Muscle of leg (tissue), 11 donors: ENCODE data around the gene CDH3. TPM values are rescaled to one million over a fixed set of nuclear protein-coding genes. Genes with fewer than 3 reads are reported as not detected.

Experiments used
- DNase-seq: peaks from one replicate; pipeline ENCODE4 v3.0.0; 2013
- H3K27ac ChIP-seq: one replicate; pipeline ENCODE4 v1.5.1; 2013; ENCODE audit warnings: mild to moderate bottlenecking, low read length, control low read depth
- H3K27me3 ChIP-seq: one replicate; pipeline ENCODE4 v1.6.1; 2013; ENCODE audit warnings: low read length; ENCODE audit not compliant: control insufficient read depth, insufficient read depth
- H3K36me3 ChIP-seq: one replicate; pipeline ENCODE4 v1.6.1; 2013; ENCODE audit warnings: low read length; ENCODE audit not compliant: control insufficient read depth, insufficient read depth
- H3K4me1 ChIP-seq: one replicate; pipeline ENCODE4 v1.6.1; 2013; ENCODE audit warnings: low read length; ENCODE audit not compliant: control insufficient read depth, insufficient read depth
- H3K4me3 ChIP-seq: one replicate; pipeline ENCODE4 v1.5.1; 2013; ENCODE audit warnings: low read length, control low read depth
- H3K9me3 ChIP-seq: replicated peaks from 2 replicates; pipeline ENCODE4 v1.6.1; 2013; ENCODE audit warnings: low read depth, low read length; ENCODE audit not compliant: control insufficient read depth
- WGBS: methylation state at CpG from one replicate; pipeline ENCODE4 v1.1.5; 2013; ENCODE audit warnings: missing lambda C conversion rate; ENCODE audit not compliant: insufficient coverage; 5-methylcytosine and 5-hydroxymethylcytosine counted together
- polyA plus RNA-seq, 8 donors: library from polyadenylated mRNA; unstranded; fragments of 120-200 nt; gene quantifications; one replicate each; pipeline versions ENCODE4 v1.2.1 to v1.2.3, GENCODE V29; 2013; ENCODE audit warnings: inconsistent platforms in 1 of 8, low replicate concordance in 1 of 8; ENCODE audit not compliant: insufficient read length in 8 of 8, insufficient read depth in 1 of 8
- total RNA-seq: library from RNA; stranded (reverse); fragments of 120-200 nt; gene quantifications from one replicate; pipeline ENCODE4 v1.2.4, GENCODE V29; 2013

CDH3 gene
- total and polyA plus RNA-seq, 9 donors = 0.23 to 12.7 (median 0.50) TPM

DNA sequence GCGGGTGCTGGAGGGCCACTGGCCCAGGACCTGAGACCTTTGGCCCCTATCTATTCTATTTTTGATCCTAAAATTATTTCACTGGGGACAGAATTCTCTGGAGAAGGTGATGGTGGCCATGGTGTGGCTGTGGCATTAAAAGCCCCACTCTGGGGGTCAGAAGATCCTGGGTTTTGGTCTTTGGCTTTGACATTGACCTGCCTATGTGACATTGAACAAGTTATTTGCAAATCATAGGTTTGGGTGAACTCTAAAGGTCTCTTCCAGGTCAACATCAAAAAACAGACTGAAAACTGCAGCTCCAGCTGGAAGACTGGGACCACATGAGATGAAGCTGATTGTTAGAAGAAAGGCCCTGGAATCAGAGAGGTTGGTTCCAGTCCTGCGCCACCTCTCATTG lies 89.7 kb downstream of the CDH3 start:
- H3K36me3 ChIP-seq = no peaks in the 10 kb centered on the region
- peaks cover 16% of the 10 kb centered on the region for H3K4me1 ChIP-seq
- DNase-seq = no peak
- H3K9me3 ChIP-seq = no peaks in the 10 kb centered on the region
- peaks cover 61% of the 10 kb centered on the region for H3K27me3 ChIP-seq
- no CpG with 5 or more reads among the region's 2 CpGs for WGBS
- H3K27ac ChIP-seq = no peak overlapping the region
- no peak overlapping the region for H3K4me3 ChIP-seq

DNA sequence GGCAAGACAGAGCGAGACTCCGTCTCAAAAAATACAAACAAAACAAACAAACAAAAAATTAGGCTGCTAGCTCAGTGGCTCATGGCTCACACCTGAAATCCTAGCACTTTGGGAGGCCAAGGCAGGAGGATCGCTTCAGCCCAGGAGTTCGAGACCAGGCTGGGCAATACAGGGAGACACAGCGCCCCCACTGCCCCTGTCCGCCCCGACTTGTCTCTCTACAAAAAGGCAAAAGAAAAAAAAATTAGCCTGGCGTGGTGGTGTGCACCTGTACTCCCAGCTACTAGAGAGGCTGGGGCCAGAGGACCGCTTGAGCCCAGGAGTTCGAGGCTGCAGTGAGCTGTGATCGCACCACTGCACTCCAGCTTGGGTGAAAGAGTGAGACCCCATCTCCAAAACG lies 91.5 kb downstream of the CDH3 start:
- peaks cover 60% of the 10 kb centered on the region for H3K27me3 ChIP-seq
- no peaks in the 10 kb centered on the region for H3K36me3 ChIP-seq
- no peak overlapping the region for H3K4me3 ChIP-seq
- 91% methylated on average over 3 of the region's 12 CpGs for WGBS
- H3K9me3 ChIP-seq = no peaks in the 10 kb centered on the region
- H3K4me1 ChIP-seq = peaks cover 19% of the 10 kb centered on the region
- no peak for DNase-seq
- H3K27ac ChIP-seq = no peak overlapping the region

- peaks cover 19% of the 10 kb centered on the region for H3K4me1 ChIP-seq
- H3K9me3 ChIP-seq = no peaks in the 10 kb centered on the region
- no peak for DNase-seq
- no peak within 1 kb of the TSS for H3K4me3 ChIP-seq
- WGBS = under 1% methylated on average over 44 of the region's 63 CpGs
- peaks cover 55% of the 10 kb centered on the region for H3K27me3 ChIP-seq
- no peak within 1 kb of the TSS for H3K27ac ChIP-seq
- H3K36me3 ChIP-seq = no peaks in the 10 kb centered on the region
Observed at GRCh38 chr16:68737046-68737729, 92.1 kb downstream of the CDH3 start, which contains the start of gene CDH1. CDH1 (plus strand) TSS chr16:68737292; CDS start chr16:68737416, 124 bp downstream.

DNA sequence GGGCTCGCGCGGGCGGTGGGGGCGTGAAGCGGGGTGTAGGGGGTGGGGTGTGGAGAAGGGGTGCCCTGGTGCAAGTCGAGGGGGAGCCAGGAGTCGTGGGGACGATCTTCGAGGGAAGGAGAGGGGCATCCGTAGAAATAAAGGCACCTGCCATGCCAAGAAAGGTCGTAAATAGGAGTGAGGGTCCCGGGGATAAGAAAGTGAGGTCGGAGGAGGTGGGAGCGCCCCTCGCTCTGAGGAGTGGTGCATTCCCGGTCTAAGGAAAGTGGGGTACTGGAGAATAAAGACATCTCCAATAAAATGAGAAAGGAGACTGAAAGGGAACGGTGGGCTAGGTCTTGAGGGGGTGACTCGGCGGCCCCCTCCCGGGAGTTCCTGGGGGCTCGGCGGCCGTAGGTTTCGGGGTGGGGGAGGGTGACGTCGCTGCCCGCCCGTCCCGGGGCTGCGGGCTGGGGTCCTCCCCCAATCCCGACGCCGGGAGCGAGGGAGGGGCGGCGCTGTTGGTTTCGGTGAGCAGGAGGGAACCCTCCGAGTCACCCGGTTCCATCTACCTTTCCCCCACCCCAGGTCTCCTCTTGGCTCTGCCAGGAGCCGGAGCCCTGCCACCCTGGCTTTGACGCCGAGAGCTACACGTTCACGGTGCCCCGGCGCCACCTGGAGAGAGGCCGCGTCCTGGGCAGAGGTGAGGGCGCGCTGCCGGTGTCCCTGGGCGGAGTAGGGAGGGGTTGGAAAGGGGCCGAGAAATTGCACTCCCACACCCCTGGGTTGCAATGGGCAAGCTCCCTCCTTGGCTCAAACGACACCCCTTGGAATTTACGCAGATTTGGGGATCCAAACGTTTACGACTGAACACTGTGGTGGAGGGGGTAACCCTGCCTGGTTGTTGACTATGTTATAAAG lies 92.9 kb downstream of the CDH3 start:
- 3% methylated on average over 45 of the region's 58 CpGs for WGBS
- Histone ChIP-seq H3K27me3 (peaks cover 51% of the 10 kb centered on the region), H3K4me1 (peaks cover 19% of the 10 kb centered on the region), H3K27ac (no peak overlapping the region), H3K9me3 (no peaks in the 10 kb centered on the region), H3K4me3 (no peak overlapping the region), H3K36me3 (no peaks in the 10 kb centered on the region)
- no peak for DNase-seq

GRCh38 chr16:68739964-68740627 lies 95.0 kb downstream of the CDH3 start:
- Histone ChIP-seq H3K9me3 (no peaks in the 10 kb centered on the region), H3K27ac (no peak overlapping the region), H3K4me3 (no peak overlapping the region), H3K27me3 (peaks cover 37% of the 10 kb centered on the region), H3K4me1 (peaks cover 19% of the 10 kb centered on the region), H3K36me3 (no peaks in the 10 kb centered on the region)
- no peak for DNase-seq
- 78% methylated on average over 3 of the region's 7 CpGs for WGBS

DNA sequence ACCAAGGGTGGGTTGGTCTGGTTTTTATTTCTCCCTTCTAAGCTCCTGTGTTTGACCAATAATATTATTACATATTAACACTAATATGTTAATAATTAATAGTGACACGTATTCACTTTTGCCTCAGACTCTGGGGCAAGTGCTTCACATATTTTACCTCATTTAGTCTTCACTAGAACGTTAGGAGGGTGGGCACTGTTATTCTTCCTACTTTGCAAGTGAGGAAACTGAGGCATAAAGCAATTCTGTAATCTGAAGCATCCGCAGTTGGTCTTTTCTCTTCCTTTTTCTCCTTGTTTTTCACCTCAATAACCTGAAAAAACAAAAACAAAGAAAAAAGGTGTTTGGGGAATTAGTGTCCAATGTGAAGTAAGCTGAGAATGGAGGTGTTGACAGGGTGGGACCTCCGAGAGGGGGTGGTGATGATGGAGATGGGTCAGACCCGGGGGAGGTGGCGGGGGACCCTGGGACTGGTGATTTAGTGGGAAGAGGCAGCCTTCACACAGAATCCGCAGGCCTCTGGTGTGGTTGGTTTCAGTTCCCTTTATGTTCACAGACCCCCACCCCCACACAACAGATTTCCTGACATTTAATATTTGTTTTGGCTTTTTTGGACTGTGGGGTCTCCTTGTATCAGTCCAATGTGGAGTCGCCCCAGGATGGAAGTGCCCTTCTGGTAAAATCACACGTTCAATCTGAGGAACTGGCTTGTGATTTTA lies 95.7 kb downstream of the CDH3 start:
- no peak overlapping the region for H3K27ac ChIP-seq
- H3K4me1 ChIP-seq = peaks cover 19% of the 10 kb centered on the region
- peaks cover 32% of the 10 kb centered on the region for H3K27me3 ChIP-seq
- no peak for DNase-seq
- H3K4me3 ChIP-seq = no peak overlapping the region
- 44% methylated on average over 3 of the region's 9 CpGs for WGBS
- H3K9me3 ChIP-seq = no peaks in the 10 kb centered on the region
- H3K36me3 ChIP-seq = no peaks in the 10 kb centered on the region

- Histone ChIP-seq H3K27ac (no peak overlapping the region), H3K9me3 (no peaks in the 10 kb centered on the region), H3K4me3 (no peak overlapping the region), H3K27me3 (peaks cover 6% of the 10 kb centered on the region), H3K4me1 (peaks cover 6% of the 10 kb centered on the region), H3K36me3 (no peaks in the 10 kb centered on the region)
- DNase-seq = no peak
- WGBS = no CpG with 5 or more reads among the region's 4 CpGs
Observed at GRCh38 chr16:68743664-68744063, 98.6 kb downstream of the CDH3 start.

DNA sequence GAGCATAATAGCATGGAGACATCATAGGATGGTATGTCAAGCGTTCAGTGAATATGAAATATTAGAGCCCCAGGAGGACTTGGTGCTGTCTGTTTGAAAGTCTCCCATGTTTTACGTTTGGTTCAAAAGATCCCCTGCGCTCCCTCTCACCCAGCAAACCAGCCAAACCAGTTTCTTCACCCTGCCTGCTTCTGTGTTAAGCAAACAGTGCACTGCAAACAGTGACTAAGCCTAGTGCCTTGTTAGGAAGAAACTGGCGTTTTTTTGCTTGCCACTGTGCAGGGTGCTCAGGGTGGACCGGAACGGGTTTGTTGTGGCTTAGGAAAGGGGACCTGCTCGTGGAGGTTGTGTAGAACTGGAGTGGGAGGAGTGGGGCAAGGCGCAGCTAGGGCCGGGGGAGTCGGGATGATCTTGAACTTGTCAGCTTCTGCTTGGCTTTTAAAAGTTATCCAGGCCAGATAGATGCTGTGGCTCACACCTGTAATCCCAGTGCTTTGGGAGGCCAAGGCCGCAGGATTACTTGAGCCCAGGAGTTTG lies 99.7 kb downstream of the CDH3 start:
- no peak overlapping the region for H3K27ac ChIP-seq
- no peak overlapping the region for H3K4me3 ChIP-seq
- peaks cover 6% of the 10 kb centered on the region for H3K4me1 ChIP-seq
- H3K9me3 ChIP-seq = no peaks in the 10 kb centered on the region
- peaks cover 5% of the 10 kb centered on the region for H3K27me3 ChIP-seq
- no peaks in the 10 kb centered on the region for H3K36me3 ChIP-seq
- DNase-seq = no peak
- WGBS = 63% methylated on average over 10 of the region's 11 CpGs

- no peak for DNase-seq
- Histone ChIP-seq H3K27me3 (peaks cover 5% of the 10 kb centered on the region), H3K4me1 (peaks cover 2% of the 10 kb centered on the region), H3K36me3 (no peaks in the 10 kb centered on the region), H3K4me3 (no peak overlapping the region), H3K9me3 (no peaks in the 10 kb centered on the region), H3K27ac (no peak overlapping the region)
Observed at GRCh38 chr16:68746951-68747350, 101.8 kb downstream of the CDH3 start.
